GM12878 (cell line): ENCODE data around the gene EEPD1. TPM values are rescaled to one million over a fixed set of nuclear protein-coding genes. Genes with fewer than 3 reads are reported as not detected.
A peak's percentile ranks its signal among the peaks of the same experiment; 100 is the strongest.

Source experiments
- ATAC-seq: fragments of 200-7000 bp; cut with Tn5 transposase; 3 replicates; pipeline ENCODE4 v1.9.1; 2020; ENCODE audit warnings: mild to moderate bottlenecking, moderate library complexity
- BruUV-seq: library from RNA; stranded (reverse); fragments of 400-500 nt; replicated peaks from 2 replicates; lab custom pipeline; 2021; lab: Mats Ljungman, UMichigan
- CTCF ChIA-PET: fragments of 300-600 bp; sonication (Branson Sonifier 250); formaldehyde crosslinking; extraction: SDS; loops from one replicate; lab custom pipeline; 2021; ENCODE audit warnings: inconsistent platforms; lab: Yijun Ruan, JAX
- POLR2A ChIA-PET: fragments of 350-600 bp; formaldehyde crosslinking; extraction: SDS; loops from one replicate; lab custom pipeline; 2021; ENCODE audit warnings: inconsistent platforms; lab: Charles Lee
- RAD21 ChIA-PET: fragments of 300-600 bp; sonication (Branson Sonifier 250); formaldehyde crosslinking; loops from one replicate; lab custom pipeline; 2023; ENCODE audit warnings: antibody characterized with exemption; ENCODE audit not compliant: unreplicated experiment; lab: Charles Lee
- SMC1A ChIA-PET: fragments of 300-600 bp; sonication (Branson Sonifier 250); formaldehyde crosslinking; loops from one replicate; lab custom pipeline; 2023; ENCODE audit not compliant: unreplicated experiment, uncharacterized antibody; lab: Charles Lee
- DNase-seq: peaks from one replicate; pipeline ENCODE4 v3.0.0-alpha.2; 2011; ENCODE audit warnings: low read depth, low spot score
- FAIRE-seq: peaks from 3 replicates; lab custom pipeline; 2011; peaks lifted over from hg19 to GRCh38; lab: Jason Lieb, UNC
- H2AFZ ChIP-seq: 2 replicates; pipeline ENCODE4 v1.6.0; 2011; ENCODE audit warnings: low read depth, low read length, control low read depth; ENCODE audit not compliant: control insufficient read depth
- H3K27ac ChIP-seq: 2 replicates; pipeline ENCODE4 v1.5.1; 2011; ENCODE audit warnings: control low read depth; ENCODE audit not compliant: control insufficient read depth, insufficient read depth
- H3K27me3 ChIP-seq, 2 experiments: replicated peaks in 1 of 2; 2 replicates each; pipeline versions ENCODE4 v1.6.0 to v1.6.1; 2011; ENCODE audit warnings: low read length in 1 of 2; ENCODE audit not compliant: control insufficient read depth in 2 of 2, insufficient read depth in 2 of 2
- H3K36me3 ChIP-seq, 2 experiments: 2 replicates each; pipeline ENCODE4 v1.5.1; 2011; ENCODE audit warnings: low read length in 1 of 2; ENCODE audit not compliant: control insufficient read depth in 2 of 2, insufficient read depth in 2 of 2
- H3K4me1 ChIP-seq: 2 replicates; pipeline ENCODE4 v1.6.1; 2011; ENCODE audit warnings: mild to moderate bottlenecking, low read length, moderate library complexity, mixed read lengths; ENCODE audit not compliant: control insufficient read depth, insufficient read depth
- H3K4me2 ChIP-seq: 2 replicates; pipeline ENCODE4 v1.6.0; 2011; ENCODE audit warnings: control low read depth; ENCODE audit not compliant: control insufficient read depth, insufficient read depth
- H3K4me3 ChIP-seq: fragments of 200-600 bp; sonication (generic); 2 replicates; pipeline ENCODE4 v1.5.1; 2016
- H3K79me2 ChIP-seq: 2 replicates; pipeline ENCODE4 v1.6.0; 2011; ENCODE audit warnings: low read length; ENCODE audit not compliant: control insufficient read depth, insufficient read depth
- H3K9ac ChIP-seq: 2 replicates; pipeline ENCODE4 v1.8.0; 2011; ENCODE audit warnings: low read length, control low read depth, mixed read lengths; ENCODE audit not compliant: control insufficient read depth, insufficient read depth
- H3K9me3 ChIP-seq: replicated peaks from 3 replicates; pipeline ENCODE4 v1.5.1; 2011; ENCODE audit warnings: mild to moderate bottlenecking, low read length; ENCODE audit not compliant: control insufficient read depth, insufficient read depth
- H4K20me1 ChIP-seq: 2 replicates; pipeline ENCODE4 v1.6.0; 2011; ENCODE audit not compliant: control insufficient read depth, insufficient read depth
- MAX ChIP-seq: IDR thresholded peaks from 2 replicates; pipeline ENCODE4 v1.6.1; 2012; ENCODE audit warnings: low read depth, low read length, improper control_type of control experiment
- PAX5 ChIP-seq: IDR thresholded peaks from 2 replicates; pipeline ENCODE4 v1.6.1; 2011; ENCODE audit warnings: low read depth, low read length, borderline replicate concordance
- RAD21 ChIP-seq: IDR thresholded peaks from 2 replicates; pipeline ENCODE4 v1.6.1; 2011; ENCODE audit warnings: mild to moderate bottlenecking, low read depth, low read length, moderate library complexity; ENCODE audit not compliant: insufficient read depth
- SUPT20H ChIP-seq: IDR thresholded peaks from 2 replicates; pipeline ENCODE4 v1.6.1; 2011; ENCODE audit warnings: low read depth, mild to moderate bottlenecking, low read length, moderate library complexity, borderline replicate concordance; ENCODE audit not compliant: control insufficient read depth
- TAF1 ChIP-seq: IDR thresholded peaks from 2 replicates; pipeline ENCODE4 v1.6.1; 2011; ENCODE audit warnings: mild to moderate bottlenecking, low read depth, low read length, borderline replicate concordance
- TCF12 ChIP-seq: IDR thresholded peaks from 2 replicates; pipeline ENCODE4 v1.6.1; 2011; ENCODE audit warnings: low read depth, mild to moderate bottlenecking, low read length
- WGBS: methylation state at CpG from one replicate; pipeline ENCODE4 v1.1.6; 2016; ENCODE audit warnings: low lambda C conversion rate; ENCODE audit not compliant: insufficient replicate concordance, insufficient coverage; ENCODE audit errors: missing lambda C conversion rate; 5-methylcytosine and 5-hydroxymethylcytosine counted together
- in situ Hi-C: fragments of 300-500 bp; cut with MboI; formaldehyde crosslinking; loops from 9 replicates; pipeline ENCODE4 v1.14.3; 2018; ENCODE audit warnings: mixed read lengths
- intact Hi-C: fragments of 100-400 bp; cut with micrococcal nuclease; formaldehyde crosslinking; loops from one replicate; pipeline ENCODE4 v1.14.2; 2022; ENCODE audit not compliant: unreplicated experiment
- polyA plus RNA-seq, 11 experiments: library from polyadenylated mRNA; depleted of rRNA in 4 of 11; unstranded in 6 of 11; stranded (reverse) in 5 of 11; fragments of >200 nt; fragmentation: Nextera tagmentation in 4 of 11; fragmentation: Illumina TruSeq in 1 of 11; extraction: Ambion mirVana in 4 of 11; extraction: Trizol in 1 of 11; gene quantifications; 1 replicate in 1 of 11; 2 replicates in 10 of 11; pipeline versions ENCODE4 v1.2.1 to v1.2.3, GENCODE V29; 2011 to 2016; ENCODE audit warnings: inconsistent platforms in 2 of 11, missing spikeins in 2 of 11, low read depth in 1 of 11
- total RNA-seq, 4 experiments: library from RNA; depleted of rRNA in 3 of 4; stranded (reverse); fragments of >200 nt in 3 of 4; fragmentation: Illumina TruSeq in 1 of 4; extraction: Trizol in 1 of 4; gene quantifications; 2 replicates each; pipeline versions ENCODE4 v1.2.1 to v1.2.3, GENCODE V29; 2013 to 2021
- TF ChIP-seq, protein P1 (sequence below): fragments of 450-650 bp; IDR thresholded peaks from 2 replicates; pipeline ENCODE4 v1.6.1; 2016; ENCODE audit warnings: mild to moderate bottlenecking
- TF ChIP-seq, protein P2 (sequence below): fragments of 450-650 bp; IDR thresholded peaks from 2 replicates; pipeline ENCODE4 v1.6.1; 2017; ENCODE audit warnings: mild to moderate bottlenecking, moderate library complexity

EEPD1 gene
- total and polyA plus RNA-seq, 10 of the 15 experiments (the other 5 are each of a cell fraction or from before 2014, with no cell fraction given), result 0.24 to 2.8 (median 0.86) TPM; not detected in 1

GRCh38 chr7:36151921-36152755, 916 bp upstream of the EEPD1 start:
- Histone ChIP-seq H3K27ac (no peak overlapping the region), H3K79me2 (no peaks in the 10 kb centered on the region), H3K4me3 (peak overlapping the region; percentile 64; the same call in 1 of the 2 replicates), H3K27me3 (peaks cover 0 to 2% of the 10 kb centered on the region in 2 experiments; a peak in 2 of 4 replicates), H3K4me2 (peak overlapping the region; percentile 88), H3K36me3 (no peaks in the 10 kb centered on the region), H3K9me3 (no peaks in the 10 kb centered on the region; the same call in 2 of the 3 replicates), H3K4me1 (peaks cover 3% of the 10 kb centered on the region), H4K20me1 (no peaks in the 10 kb centered on the region), H3K9ac (no peak overlapping the region), H2AFZ (no peak overlapping the region)
- in situ Hi-C loops (no loop called here), intact Hi-C loops (no loop called here)
- SMC1A ChIA-PET, result interaction anchor here (0.6 kb wide), 1 partner anchor 177 kb away, joined by 3 read pairs; no protein-coding TSS in a partner anchor
- no peak for FAIRE-seq
- CTCF ChIA-PET, result no interaction called here
- WGBS, result 62% methylated on average over 30 of the region's 30 CpGs
- POLR2A ChIA-PET, result no interaction called here
- RAD21 ChIA-PET, result interaction anchor here (0.9 to 1.8 kb wide), 3 partner anchors 36 to 138 kb away, joined by 3 read pairs; no protein-coding TSS in a partner anchor
- DNase-seq, result no peak
- TF ChIP-seq TAF1, result no peak
- TF ChIP-seq MAX, result no peak
- TF ChIP-seq PAX5, result 0 out of 2 replicates have a peak, but pooled peaks have one; percentile 7
- TF ChIP-seq, protein P1, sequence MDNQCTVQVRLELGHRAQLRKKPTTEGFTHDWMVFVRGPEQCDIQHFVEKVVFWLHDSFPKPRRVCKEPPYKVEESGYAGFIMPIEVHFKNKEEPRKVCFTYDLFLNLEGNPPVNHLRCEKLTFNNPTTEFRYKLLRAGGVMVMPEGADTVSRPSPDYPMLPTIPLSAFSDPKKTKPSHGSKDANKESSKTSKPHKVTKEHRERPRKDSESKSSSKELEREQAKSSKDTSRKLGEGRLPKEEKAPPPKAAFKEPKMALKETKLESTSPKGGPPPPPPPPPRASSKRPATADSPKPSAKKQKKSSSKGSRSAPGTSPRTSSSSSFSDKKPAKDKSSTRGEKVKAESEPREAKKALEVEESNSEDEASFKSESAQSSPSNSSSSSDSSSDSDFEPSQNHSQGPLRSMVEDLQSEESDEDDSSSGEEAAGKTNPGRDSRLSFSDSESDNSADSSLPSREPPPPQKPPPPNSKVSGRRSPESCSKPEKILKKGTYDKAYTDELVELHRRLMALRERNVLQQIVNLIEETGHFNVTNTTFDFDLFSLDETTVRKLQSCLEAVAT, result no peak
- TF ChIP-seq RAD21, result no peak
- TF ChIP-seq, protein P2, sequence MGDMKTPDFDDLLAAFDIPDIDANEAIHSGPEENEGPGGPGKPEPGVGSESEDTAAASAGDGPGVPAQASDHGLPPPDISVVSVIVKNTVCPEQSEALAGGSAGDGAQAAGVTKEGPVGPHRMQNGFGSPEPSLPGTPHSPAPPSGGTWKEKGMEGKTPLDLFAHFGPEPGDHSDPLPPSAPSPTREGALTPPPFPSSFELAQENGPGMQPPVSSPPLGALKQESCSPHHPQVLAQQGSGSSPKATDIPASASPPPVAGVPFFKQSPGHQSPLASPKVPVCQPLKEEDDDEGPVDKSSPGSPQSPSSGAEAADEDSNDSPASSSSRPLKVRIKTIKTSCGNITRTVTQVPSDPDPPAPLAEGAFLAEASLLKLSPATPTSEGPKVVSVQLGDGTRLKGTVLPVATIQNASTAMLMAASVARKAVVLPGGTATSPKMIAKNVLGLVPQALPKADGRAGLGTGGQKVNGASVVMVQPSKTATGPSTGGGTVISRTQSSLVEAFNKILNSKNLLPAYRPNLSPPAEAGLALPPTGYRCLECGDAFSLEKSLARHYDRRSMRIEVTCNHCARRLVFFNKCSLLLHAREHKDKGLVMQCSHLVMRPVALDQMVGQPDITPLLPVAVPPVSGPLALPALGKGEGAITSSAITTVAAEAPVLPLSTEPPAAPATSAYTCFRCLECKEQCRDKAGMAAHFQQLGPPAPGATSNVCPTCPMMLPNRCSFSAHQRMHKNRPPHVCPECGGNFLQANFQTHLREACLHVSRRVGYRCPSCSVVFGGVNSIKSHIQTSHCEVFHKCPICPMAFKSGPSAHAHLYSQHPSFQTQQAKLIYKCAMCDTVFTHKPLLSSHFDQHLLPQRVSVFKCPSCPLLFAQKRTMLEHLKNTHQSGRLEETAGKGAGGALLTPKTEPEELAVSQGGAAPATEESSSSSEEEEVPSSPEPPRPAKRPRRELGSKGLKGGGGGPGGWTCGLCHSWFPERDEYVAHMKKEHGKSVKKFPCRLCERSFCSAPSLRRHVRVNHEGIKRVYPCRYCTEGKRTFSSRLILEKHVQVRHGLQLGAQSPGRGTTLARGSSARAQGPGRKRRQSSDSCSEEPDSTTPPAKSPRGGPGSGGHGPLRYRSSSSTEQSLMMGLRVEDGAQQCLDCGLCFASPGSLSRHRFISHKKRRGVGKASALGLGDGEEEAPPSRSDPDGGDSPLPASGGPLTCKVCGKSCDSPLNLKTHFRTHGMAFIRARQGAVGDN, result no peak
- TF ChIP-seq SUPT20H, result no peak
- TF ChIP-seq TCF12, result no peak
- no peak for ATAC-seq
- BruUV-seq, result no TSS peak
